HEK293 (cell line): ENCODE data around the gene HM13.
"Not testable (repeated sequence)": the region's sequence is repeated elsewhere in the genome, so short reads cannot be mapped to it uniquely, and the experiment has no call there.

Experiments
- CTCF ChIA-PET: fragments of 350-600 bp; formaldehyde crosslinking; extraction: SDS; loops from one replicate; lab custom pipeline; 2021; ENCODE audit warnings: antibody characterized with exemption; lab: Yijun Ruan, JAX
- POLR2A ChIA-PET: fragments of 300-600 bp; formaldehyde crosslinking; extraction: SDS; loops from one replicate; lab custom pipeline; 2020; ENCODE audit warnings: antibody characterized with exemption, inconsistent platforms; lab: Yijun Ruan, JAX
- H3K27ac ChIP-seq: fragments of 200-500 bp; sonication (Bioruptor generic); 2 replicates; pipeline ENCODE4 v1.5.1; 2014; ENCODE audit warnings: low read depth, low read length, control low read depth, inconsistent platforms; ENCODE audit errors: extremely low read depth
- H3K36me3 ChIP-seq, 2 experiments: fragments of 200-500 bp in 1 of 2; sonication (Bioruptor generic) in 1 of 2; 1 replicate in 1 of 2; 2 replicates in 1 of 2; pipeline ENCODE4 v1.5.1; 2014 to 2017; ENCODE audit warnings: inconsistent platforms in 2 of 2, low read length in 2 of 2; ENCODE audit not compliant: control insufficient read depth in 2 of 2, insufficient read depth in 1 of 2
- H3K4me1 ChIP-seq: fragments of 200-500 bp; sonication (Bioruptor generic); 2 replicates; pipeline ENCODE4 v1.5.1; 2014; ENCODE audit warnings: mild to moderate bottlenecking, low read length, inconsistent platforms; ENCODE audit not compliant: control insufficient read depth, insufficient read depth
- H3K4me3 ChIP-seq: 2 replicates; pipeline ENCODE4 v1.5.1; 2011; ENCODE audit warnings: low read depth, mild to moderate bottlenecking, control low read depth, low read length, moderate library complexity
- H3K9me3 ChIP-seq: fragments of 200-500 bp; sonication (Bioruptor generic); 2 replicates; pipeline ENCODE4 v1.5.1; 2014; ENCODE audit warnings: low read depth, low read length, inconsistent platforms; ENCODE audit not compliant: control insufficient read depth, insufficient read depth
- EGR2 ChIP-seq: fragments of 450-650 bp; formaldehyde crosslinking; IDR thresholded peaks from 2 replicates; pipeline ENCODE4 v1.5.1; 2016; ENCODE audit warnings: low read depth, missing biosample characterization, missing genetic modification characterization
- INSM2 ChIP-seq: fragments of 450-650 bp; formaldehyde crosslinking; IDR thresholded peaks from 2 replicates; pipeline ENCODE4 v1.5.1; 2016; ENCODE audit warnings: missing biosample characterization, missing genetic modification characterization
- PRDM4 ChIP-seq: fragments of 450-650 bp; formaldehyde crosslinking; IDR thresholded peaks from 2 replicates; pipeline ENCODE4 v1.5.1; 2017; ENCODE audit warnings: missing biosample characterization, missing genetic modification characterization
- SCRT1 ChIP-seq: fragments of 450-650 bp; formaldehyde crosslinking; IDR thresholded peaks from 2 replicates; pipeline ENCODE4 v1.5.1; 2016; ENCODE audit warnings: missing biosample characterization, missing genetic modification characterization, borderline replicate concordance
- ZBTB1 ChIP-seq: fragments of 450-650 bp; formaldehyde crosslinking; IDR thresholded peaks from 2 replicates; pipeline ENCODE4 v1.5.1; 2016; ENCODE audit warnings: missing biosample characterization, missing genetic modification characterization
- ZBTB17 ChIP-seq: fragments of 450-650 bp; formaldehyde crosslinking; IDR thresholded peaks from 2 replicates; pipeline ENCODE4 v1.5.1; 2016; ENCODE audit warnings: missing biosample characterization, missing genetic modification characterization
- ZFHX2 ChIP-seq: fragments of 450-650 bp; formaldehyde crosslinking; conservative IDR thresholded peaks from 2 replicates; pipeline ENCODE4 v1.5.1; 2016; ENCODE audit warnings: missing biosample characterization, missing genetic modification characterization
- ZNF394 ChIP-seq: fragments of 450-650 bp; formaldehyde crosslinking; IDR thresholded peaks from 2 replicates; pipeline ENCODE4 v1.5.1; 2016; ENCODE audit warnings: missing biosample characterization, missing genetic modification characterization, mild to moderate bottlenecking, moderate library complexity, borderline replicate concordance
- ZNF501 ChIP-seq: fragments of 450-650 bp; formaldehyde crosslinking; IDR thresholded peaks from 2 replicates; pipeline ENCODE4 v1.5.1; 2016; ENCODE audit warnings: missing biosample characterization, missing genetic modification characterization
- ZNF513 ChIP-seq: fragments of 450-650 bp; IDR thresholded peaks from 2 replicates; pipeline ENCODE4 v1.5.1; 2018; ENCODE audit warnings: missing biosample characterization, missing genetic modification characterization
- ZNF600 ChIP-seq: fragments of 450-650 bp; formaldehyde crosslinking; IDR thresholded peaks from 2 replicates; pipeline ENCODE4 v1.5.1; 2016; ENCODE audit warnings: missing biosample characterization, missing genetic modification characterization
- ZNF621 ChIP-seq: fragments of 450-650 bp; formaldehyde crosslinking; IDR thresholded peaks from 2 replicates; pipeline ENCODE4 v1.5.1; 2017; ENCODE audit warnings: missing biosample characterization, missing genetic modification characterization
- ZNF629 ChIP-seq: fragments of 450-650 bp; formaldehyde crosslinking; IDR thresholded peaks from 2 replicates; pipeline ENCODE4 v1.5.1; 2017; ENCODE audit warnings: missing biosample characterization, missing genetic modification characterization
- ZNF747 ChIP-seq: fragments of 450-650 bp; formaldehyde crosslinking; IDR thresholded peaks from 2 replicates; pipeline ENCODE4 v1.5.1; 2016; ENCODE audit warnings: missing biosample characterization, missing genetic modification characterization
- ZNF776 ChIP-seq: fragments of 450-650 bp; formaldehyde crosslinking; IDR thresholded peaks from 2 replicates; pipeline ENCODE4 v1.5.0; 2017; ENCODE audit warnings: missing biosample characterization, missing genetic modification characterization, borderline replicate concordance
- ZNF777 ChIP-seq: fragments of 450-650 bp; formaldehyde crosslinking; IDR thresholded peaks from 2 replicates; pipeline ENCODE4 v1.5.1; 2017; ENCODE audit warnings: missing biosample characterization, missing genetic modification characterization, borderline replicate concordance
- ZNF785 ChIP-seq: fragments of 450-650 bp; formaldehyde crosslinking; IDR thresholded peaks from 2 replicates; pipeline ENCODE4 v1.5.1; 2016; ENCODE audit warnings: missing biosample characterization, missing genetic modification characterization
- ZXDB ChIP-seq: fragments of 450-650 bp; formaldehyde crosslinking; IDR thresholded peaks from 2 replicates; pipeline ENCODE4 v1.5.1; 2016; ENCODE audit warnings: missing biosample characterization, missing genetic modification characterization

HM13 gene

DNA sequence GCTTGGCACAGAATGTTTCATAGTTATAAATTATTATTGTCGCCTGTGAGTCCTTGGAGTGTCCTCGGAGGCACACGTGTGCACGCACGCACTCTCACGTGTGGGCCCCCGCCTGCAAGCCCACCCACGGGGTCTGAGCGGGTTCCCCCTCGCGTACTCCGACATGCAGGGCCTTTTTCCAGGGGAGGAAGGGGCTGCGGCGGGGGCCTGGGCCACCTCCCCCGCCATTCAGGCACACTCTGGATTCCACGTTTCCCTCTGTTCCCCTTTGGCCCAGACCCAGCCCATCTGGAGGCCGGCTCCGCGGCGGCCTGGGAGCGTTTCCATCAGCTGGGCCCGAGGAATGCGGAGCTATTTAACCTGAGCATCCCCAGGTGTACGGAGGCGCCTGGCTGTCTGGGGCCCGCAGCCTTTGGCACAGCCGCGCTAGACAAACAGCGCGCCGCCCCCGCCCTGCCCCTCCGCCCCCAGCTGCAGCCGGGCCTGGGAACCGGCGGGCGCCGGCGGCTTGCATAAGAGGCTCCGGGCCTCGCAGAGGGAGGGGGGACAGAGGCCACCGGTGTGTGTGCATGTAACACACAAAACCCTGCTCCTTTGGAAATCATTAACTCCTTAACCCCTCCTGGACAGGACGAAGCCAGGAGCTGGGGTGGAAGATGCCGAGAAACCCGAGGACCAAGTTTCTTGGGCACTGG is 94.2 kb downstream of the HM13 start (continued):
- TF ChIP-seq ZBTB1 (tag by site-specific recombination) (no peak), ZNF513 (tag by site-specific recombination) (no peak), ZNF629 (tag by site-specific recombination) (no peak), ZNF776 (no peak)

- H3K27ac ChIP-seq, H3K36me3 ChIP-seq, H3K4me3 ChIP-seq, H3K9me3 ChIP-seq: not testable (repeated sequence)
- ChIA-PET POLR2A (interaction anchor here (0.7 to 3.7 kb wide), 9 partner anchors 8 to 58 kb away, joined by 3 to 39 read pairs (median 14); no protein-coding TSS in a partner anchor), CTCF (interaction anchor here (0.6 to 26.4 kb wide), 40 partner anchors 8 to 401 kb away, joined by 3 to 1204 read pairs (median 6); partner anchors contain the start of gene BCL2L1)
- H3K4me1 ChIP-seq: peaks cover 11% of the 10 kb centered on the region
- TF ChIP-seq SCRT1 (tag by site-specific recombination): 0 out of 2 replicates have a peak, but pooled peaks have one; percentile 20
- TF ChIP-seq, all 188 proteins: peak for 1; not testable (repeated sequence) for 187
Observed at GRCh38 chr20:31612271-31612640, 98.0 kb downstream of the HM13 start.

- H3K36me3 ChIP-seq: no peaks in the 10 kb centered on the region
- no peak overlapping the region for H3K4me3 ChIP-seq
- no peak for TF ChIP-seq ZBTB17 (tag by site-specific recombination)
- TF ChIP-seq ZNF621 (tag by site-specific recombination): no peak
- no peak for TF ChIP-seq ZFHX2 (tag by site-specific recombination)
- no peak for TF ChIP-seq ZNF785 (tag by site-specific recombination)
- no peak for TF ChIP-seq PRDM4 (tag by site-specific recombination)
- no peak for TF ChIP-seq ZNF600
- TF ChIP-seq EGR2 (tag by site-specific recombination): no peak
- no peak for TF ChIP-seq ZXDB (tag by site-specific recombination)
- no peak for TF ChIP-seq INSM2
- TF ChIP-seq ZNF777 (tag by site-specific recombination): no peak
- TF ChIP-seq ZNF394 (tag by site-specific recombination): no peak
- TF ChIP-seq ZNF501: no peak
- TF ChIP-seq ZNF747 (tag by site-specific recombination): no peak
- CTCF ChIA-PET: interaction anchor here (0.6 to 26.4 kb wide), 3 partner anchors 19 to 123 kb away, joined by 3 to 1204 read pairs (median 4); no protein-coding TSS in a partner anchor
- no peak overlapping the region for H3K27ac ChIP-seq
- POLR2A ChIA-PET: no interaction called here
- H3K9me3 ChIP-seq: no peaks in the 10 kb centered on the region
- H3K4me1 ChIP-seq: no peaks in the 10 kb centered on the region
Observed at GRCh38 chr20:31615416-31615815, 101.2 kb downstream of the HM13 start.
